IPS-15b (cell line): Measurements from ENCODE around the gene CMSS1.
"Not testable (repeated sequence)": the region's sequence is repeated elsewhere in the genome, so short reads cannot be mapped to it uniquely, and the experiment has no call there.

ENCODE experiments used
- H3K27me3 ChIP-seq: one replicate; pipeline ENCODE4 v1.6.1; 2013; ENCODE audit warnings: low read length; ENCODE audit not compliant: control insufficient read depth, insufficient read depth
- H3K36me3 ChIP-seq: one replicate; pipeline ENCODE4 v1.6.1; 2013; ENCODE audit warnings: low read length; ENCODE audit not compliant: control insufficient read depth, insufficient read depth
- H3K4me1 ChIP-seq: one replicate; pipeline ENCODE4 v1.6.1; 2013; ENCODE audit warnings: mild to moderate bottlenecking, low read length; ENCODE audit not compliant: control insufficient read depth, insufficient read depth
- H3K4me3 ChIP-seq: one replicate; pipeline ENCODE4 v1.5.1; 2013; ENCODE audit warnings: low read depth, low read length
- H3K9ac ChIP-seq: one replicate; pipeline ENCODE4 v1.6.1; 2013; ENCODE audit warnings: low read depth, mild to moderate bottlenecking, low read length
- H3K9me3 ChIP-seq: one replicate; pipeline ENCODE4 v1.6.1; 2013; ENCODE audit warnings: mild to moderate bottlenecking, low read length; ENCODE audit not compliant: control insufficient read depth, insufficient read depth

Gene CMSS1

DNA sequence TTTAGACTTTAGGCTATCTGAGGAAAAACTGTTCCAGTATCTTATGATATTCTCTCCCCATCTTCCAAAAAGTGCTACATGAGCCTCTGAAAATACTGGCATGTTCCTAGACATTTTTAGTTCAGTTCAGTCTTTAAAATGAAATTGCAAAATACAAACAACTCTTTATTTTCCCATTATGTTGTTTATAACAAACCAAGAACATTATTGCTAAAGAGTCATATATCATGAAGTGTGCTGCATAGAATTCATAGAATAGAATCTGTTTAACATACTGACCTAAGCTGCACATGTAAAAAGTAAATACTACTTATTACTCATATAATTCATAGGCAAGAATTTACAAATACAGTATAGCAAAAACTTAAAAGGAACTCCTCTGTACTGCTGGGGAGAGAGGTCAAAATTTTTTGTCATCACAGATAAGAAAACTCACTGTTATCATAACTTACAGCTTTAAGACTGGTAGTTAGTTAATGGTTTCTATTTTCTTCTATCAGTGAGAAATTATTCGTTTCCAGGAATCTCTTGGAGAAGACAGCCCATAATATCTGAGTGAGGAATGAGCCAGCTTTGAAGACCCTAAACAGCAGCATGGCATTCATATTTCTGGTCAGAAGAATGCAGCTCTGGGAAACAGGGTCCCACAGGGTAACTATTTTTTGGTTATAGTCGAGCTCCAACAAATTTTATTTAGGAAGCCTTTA, 264.5 kb downstream of the CMSS1 start:
- no peaks in the 10 kb centered on the region for H3K36me3 ChIP-seq
- H3K4me3 ChIP-seq: no peak overlapping the region
- no peak overlapping the region for H3K9ac ChIP-seq
- no peaks in the 10 kb centered on the region for H3K27me3 ChIP-seq
- no peaks in the 10 kb centered on the region for H3K9me3 ChIP-seq
- H3K4me1 ChIP-seq: no peaks in the 10 kb centered on the region

DNA sequence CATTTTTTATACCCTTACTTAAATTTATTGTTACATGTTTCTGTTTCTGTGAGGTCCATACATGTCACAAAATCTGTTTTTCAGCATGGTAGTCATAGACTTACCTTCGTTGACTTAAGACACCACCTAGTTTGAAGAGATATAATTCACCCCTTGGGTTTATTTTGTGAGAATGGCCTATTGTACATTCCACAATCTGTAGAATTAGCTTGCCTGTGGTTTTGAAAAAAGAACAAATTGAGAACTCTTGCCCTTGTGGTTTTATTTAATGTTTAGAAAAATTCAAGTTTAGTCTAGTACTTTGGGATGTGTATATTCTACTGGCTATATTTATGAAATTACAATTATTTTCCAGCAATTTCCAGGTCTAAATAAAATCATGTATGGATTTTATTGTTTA, 265.1 kb downstream of the CMSS1 start:
- H3K4me3 ChIP-seq: no peak overlapping the region
- H3K27me3 ChIP-seq: no peaks in the 10 kb centered on the region
- no peaks in the 10 kb centered on the region for H3K9me3 ChIP-seq
- no peak overlapping the region for H3K9ac ChIP-seq
- no peaks in the 10 kb centered on the region for H3K4me1 ChIP-seq
- no peaks in the 10 kb centered on the region for H3K36me3 ChIP-seq

- Histone ChIP-seq H3K9ac (no peak overlapping the region), H3K36me3 (no peaks in the 10 kb centered on the region), H3K9me3 (no peaks in the 10 kb centered on the region), H3K27me3 (no peaks in the 10 kb centered on the region), H3K4me3 (no peak overlapping the region), H3K4me1 (peaks cover 2% of the 10 kb centered on the region)
These were observed 265.5 kb downstream of the CMSS1 start for GRCh38 chr3:100083209-100083608.

DNA sequence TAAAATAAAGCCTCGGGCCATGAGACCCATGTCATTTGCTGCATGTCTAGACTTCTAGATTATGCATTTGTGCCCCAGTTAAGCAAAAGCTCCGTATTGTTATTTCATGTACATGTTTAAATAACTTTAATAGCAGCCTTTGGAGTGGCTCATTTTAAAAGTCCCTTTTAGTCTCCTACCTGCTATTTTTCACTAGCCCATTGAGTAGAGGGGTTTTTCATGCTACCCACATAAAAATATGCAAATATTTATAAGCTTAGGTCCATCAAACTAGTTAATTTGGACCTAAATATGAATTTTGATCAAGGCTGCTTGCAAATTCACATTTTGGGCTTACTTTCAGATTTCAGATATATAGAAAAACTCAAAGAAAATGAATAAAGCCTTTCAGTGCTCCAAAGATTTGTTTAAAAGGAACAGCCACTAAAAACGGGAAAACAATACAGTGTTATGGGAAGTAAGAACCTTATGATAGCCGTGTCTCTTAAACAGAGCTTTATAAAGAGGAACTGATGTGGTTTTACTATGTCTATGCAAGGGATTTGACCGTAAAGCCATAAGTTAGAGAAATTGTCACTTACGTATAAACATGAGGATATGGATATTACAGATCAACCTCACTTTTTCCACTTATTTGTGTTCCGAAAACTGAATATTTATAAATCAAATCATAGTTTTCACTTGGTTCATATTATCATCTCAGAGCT, 266.6 kb downstream of the CMSS1 start:
- Histone ChIP-seq H3K27me3 (no peaks in the 10 kb centered on the region), H3K9me3 (no peaks in the 10 kb centered on the region), H3K4me3 (no peak overlapping the region), H3K9ac (no peak overlapping the region), H3K36me3 (no peaks in the 10 kb centered on the region), H3K4me1 (peaks cover 12% of the 10 kb centered on the region)

GRCh38 chr3:100086401-100086800, 268.7 kb downstream of the CMSS1 start:
- Histone ChIP-seq H3K4me1 (peaks cover 24% of the 10 kb centered on the region), H3K36me3 (no peaks in the 10 kb centered on the region), H3K9me3 (no peaks in the 10 kb centered on the region), H3K4me3 (no peak overlapping the region), H3K9ac (no peak overlapping the region), H3K27me3 (no peaks in the 10 kb centered on the region)

GRCh38 chr3:100087198-100087597, 269.5 kb downstream of the CMSS1 start:
- H3K27me3 ChIP-seq: no peaks in the 10 kb centered on the region
- no peak overlapping the region for H3K9ac ChIP-seq
- peaks cover 24% of the 10 kb centered on the region for H3K4me1 ChIP-seq
- no peaks in the 10 kb centered on the region for H3K36me3 ChIP-seq
- no peak overlapping the region for H3K4me3 ChIP-seq
- H3K9me3 ChIP-seq: no peaks in the 10 kb centered on the region

GRCh38 chr3:100088735-100089368, 271.2 kb downstream of the CMSS1 start:
- no peak overlapping the region for H3K9ac ChIP-seq
- no peaks in the 10 kb centered on the region for H3K9me3 ChIP-seq
- H3K27me3 ChIP-seq: no peaks in the 10 kb centered on the region
- peaks cover 24% of the 10 kb centered on the region for H3K4me1 ChIP-seq
- H3K36me3 ChIP-seq: no peaks in the 10 kb centered on the region
- H3K4me3 ChIP-seq: no peak overlapping the region

DNA sequence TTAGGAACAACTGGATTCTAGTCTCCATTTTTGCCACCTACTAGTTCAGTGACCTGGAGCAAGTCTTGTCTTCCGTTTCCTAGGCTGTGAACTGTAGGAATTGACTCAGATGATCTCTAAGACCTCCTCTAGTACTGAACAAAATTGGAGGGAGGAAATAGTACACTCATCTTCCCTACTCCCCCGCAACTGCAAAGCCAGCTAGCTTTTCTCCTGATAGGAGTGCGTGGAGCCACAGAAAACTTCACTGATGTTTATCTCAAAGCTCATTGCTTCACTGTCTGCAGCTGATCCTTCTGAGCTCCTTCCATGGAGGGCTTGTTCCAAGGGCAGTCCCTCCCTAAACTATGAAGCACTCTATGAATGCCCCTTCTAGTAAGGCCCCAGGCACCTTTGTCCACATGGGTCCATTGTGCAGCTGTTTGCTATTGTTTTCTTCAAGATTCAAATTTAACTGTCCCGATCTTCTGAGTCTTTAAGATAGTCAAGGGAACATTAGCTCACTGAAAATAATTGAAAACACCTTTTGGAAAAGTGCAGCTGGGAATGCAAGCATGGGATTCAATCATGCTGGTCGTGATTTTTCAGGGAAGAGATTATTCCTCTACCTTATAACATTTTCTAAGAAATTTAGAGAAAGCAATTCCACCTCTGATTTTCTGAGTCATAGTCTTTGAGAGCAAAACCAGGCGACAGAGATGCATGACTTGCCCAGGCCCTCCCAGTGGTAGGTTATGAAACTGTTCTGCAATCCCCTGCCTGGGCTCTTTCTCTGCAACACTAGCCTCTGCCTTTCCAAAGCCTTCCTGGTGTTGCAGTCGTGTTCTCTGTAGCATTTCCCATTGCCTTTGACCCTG, 272.4 kb downstream of the CMSS1 start:
- H3K9ac ChIP-seq: no peak overlapping the region
- H3K36me3 ChIP-seq: no peaks in the 10 kb centered on the region
- H3K27me3 ChIP-seq: no peaks in the 10 kb centered on the region
- H3K4me1 ChIP-seq: peaks cover 24% of the 10 kb centered on the region
- H3K4me3 ChIP-seq: no peak overlapping the region
- no peaks in the 10 kb centered on the region for H3K9me3 ChIP-seq

DNA sequence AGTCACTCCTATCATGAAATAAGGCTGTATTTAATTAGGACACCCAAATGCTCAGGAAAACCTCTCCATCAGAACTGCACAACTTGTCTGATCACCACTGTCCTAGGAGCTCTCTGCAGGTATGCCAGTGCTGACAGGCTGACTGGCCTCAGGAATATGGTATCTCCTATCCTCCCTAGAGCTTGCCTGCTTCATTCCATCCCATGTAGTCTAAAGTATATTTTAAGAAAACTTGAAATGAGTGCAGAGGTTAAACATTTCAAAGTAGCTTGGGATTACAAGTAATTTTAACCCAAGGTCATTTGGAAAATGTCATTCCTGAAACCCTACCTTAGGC, 273.0 kb downstream of the CMSS1 start:
- H3K9ac ChIP-seq: no peak overlapping the region
- H3K4me3 ChIP-seq: no peak overlapping the region
- H3K4me1 ChIP-seq: peaks cover 24% of the 10 kb centered on the region
- H3K9me3 ChIP-seq: no peaks in the 10 kb centered on the region
- no peaks in the 10 kb centered on the region for H3K27me3 ChIP-seq
- no peaks in the 10 kb centered on the region for H3K36me3 ChIP-seq

- H3K4me3 ChIP-seq: no peak overlapping the region
- no peaks in the 10 kb centered on the region for H3K9me3 ChIP-seq
- H3K9ac ChIP-seq: no peak overlapping the region
- peaks cover 16% of the 10 kb centered on the region for H3K4me1 ChIP-seq
- no peaks in the 10 kb centered on the region for H3K27me3 ChIP-seq
- H3K36me3 ChIP-seq: no peaks in the 10 kb centered on the region
These were observed 276.2 kb downstream of the CMSS1 start for GRCh38 chr3:100093831-100094230.

DNA sequence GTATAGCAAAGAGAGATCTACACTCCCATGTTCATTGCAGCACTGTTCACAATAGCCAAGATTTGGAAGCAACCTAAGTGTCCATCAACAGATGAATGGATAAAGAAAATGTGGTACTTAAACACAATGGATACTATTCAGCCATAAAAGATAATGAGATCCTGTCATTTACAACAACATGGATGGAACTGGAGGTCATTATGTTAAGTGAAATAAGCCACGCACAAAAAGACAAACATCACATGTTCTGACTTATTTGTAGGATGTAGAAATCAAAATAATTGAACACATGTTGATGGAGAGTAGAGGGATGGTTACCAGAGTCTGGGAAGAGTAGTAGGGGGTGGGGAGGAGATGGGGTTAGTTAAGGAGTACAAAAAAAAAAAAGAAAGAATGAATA, 278.6 kb downstream of the CMSS1 start:
- H3K4me1 ChIP-seq, H3K9me3 ChIP-seq, H3K27me3 ChIP-seq, H3K36me3 ChIP-seq, H3K9ac ChIP-seq, H3K4me3 ChIP-seq: not testable (repeated sequence)
